Right ventricle myocardium inferior (tissue), 1 donor: ENCODE results near the gene GNAI1. TPM values are rescaled to one million over a fixed set of nuclear protein-coding genes. Genes with fewer than 3 reads are reported as not detected.

Experiments used
- ATAC-seq: fragments of 200-7000 bp; cut with Tn5 transposase; one replicate; pipeline ENCODE4 v1.9.1; 2020; ENCODE audit warnings: mild to moderate bottlenecking, moderate library complexity
- DNase-seq: peaks from one replicate; pipeline ENCODE4 v3.0.0; 2021; ENCODE audit errors: missing footprints
- intact Hi-C: fragments of 100-400 bp; cut with DNase I; formaldehyde crosslinking; loops from one replicate; pipeline ENCODE4 v1.11.0; 2022
- total RNA-seq: library from RNA; stranded (reverse); fragmentation: NEBNext Ultra II Directional; extraction: Animal tissue kit (Norgen Biotek cat#: 25700); gene quantifications from one replicate; pipeline ENCODE4 v1.2.1, GENCODE V29; 2021
- donor health status: DM: no; HTN: yes; CAD: no; lungs with severe emphysema.

The GNAI1 gene
- total RNA-seq, 1 donor from 2014 or later, result 12.4 TPM

- ATAC-seq, result no peak
- intact Hi-C loops, result no loop called here
- no peak for DNase-seq
These were observed 52.6 kb downstream of the GNAI1 start for GRCh38 chr7:80187279-80187678.

- ATAC-seq, result no peak
- DNase-seq, result no peak
- intact Hi-C loops, result no loop called here
These were observed 53.1 kb downstream of the GNAI1 start for GRCh38 chr7:80187727-80188126.

- DNase-seq (no peak), ATAC-seq (no peak)
- intact Hi-C loops, result no loop called here
These were observed 55.0 kb downstream of the GNAI1 start for GRCh38 chr7:80189638-80190037.

- no peak for DNase-seq
- intact Hi-C loops, result loop anchor here (5.0 kb wide), 1 partner anchor 75 kb away; no protein-coding TSS in a partner anchor
- ATAC-seq, result no peak
These were observed 63.0 kb downstream of the GNAI1 start for GRCh38 chr7:80197627-80198026.

- intact Hi-C loops, result loop anchor here (5.0 kb wide), 1 partner anchor 73 kb away; no protein-coding TSS in a partner anchor
- ATAC-seq (no peak), DNase-seq (no peak)
These were observed 64.4 kb downstream of the GNAI1 start for GRCh38 chr7:80199051-80199450.

- intact Hi-C loops, result no loop called here
- ATAC-seq, result no peak
- no peak for DNase-seq
These were observed 69.8 kb downstream of the GNAI1 start for GRCh38 chr7:80204454-80204853.

- intact Hi-C loops, result no loop called here
- ATAC-seq (no peak), DNase-seq (no peak)
These were observed 70.3 kb downstream of the GNAI1 start for GRCh38 chr7:80204919-80205318.

- no peak for ATAC-seq
- intact Hi-C loops, result no loop called here
These were observed 72.1 kb downstream of the GNAI1 start for GRCh38 chr7:80206763-80207162.

GRCh38 chr7:80207501-80207900, 72.9 kb downstream of the GNAI1 start:
- ATAC-seq, result no peak
- intact Hi-C loops, result no loop called here
- DNase-seq, result no peak

More at GRCh38 chr7:80206763-80207162, 72.1 kb downstream of the GNAI1 start:
- no peak for DNase-seq

GRCh38 chr7:80208700-80209099, 74.1 kb downstream of the GNAI1 start:
- intact Hi-C loops, result no loop called here
- no peak for ATAC-seq

GRCh38 chr7:80210400-80210799, 75.8 kb downstream of the GNAI1 start:
- intact Hi-C loops, result no loop called here
- ATAC-seq, result no peak
- no peak for DNase-seq

More at GRCh38 chr7:80208700-80209099, 74.1 kb downstream of the GNAI1 start:
- DNase-seq, result no peak

- no peak for DNase-seq
- no peak for ATAC-seq
- intact Hi-C loops, result no loop called here
These were observed 79.2 kb downstream of the GNAI1 start for GRCh38 chr7:80213814-80214213.

GRCh38 chr7:80215734-80216133, 81.1 kb downstream of the GNAI1 start:
- intact Hi-C loops, result no loop called here
- ATAC-seq, result no peak
- DNase-seq, result peak; percentile 64

GRCh38 chr7:80216996-80217842, 82.6 kb downstream of the GNAI1 start:
- ATAC-seq, result no peak
- intact Hi-C loops, result no loop called here
- no peak for DNase-seq

GRCh38 chr7:80218723-80219122, 84.1 kb downstream of the GNAI1 start:
- intact Hi-C loops, result no loop called here
- no peak for ATAC-seq
- no peak for DNase-seq

GRCh38 chr7:80220022-80220634, 85.5 kb downstream of the GNAI1 start:
- DNase-seq (no peak), ATAC-seq (no peak)
- intact Hi-C loops, result no loop called here

- intact Hi-C loops, result no loop called here
- no peak for DNase-seq
- no peak for ATAC-seq
These were observed 89.8 kb downstream of the GNAI1 start for GRCh38 chr7:80224415-80224814.

- intact Hi-C loops, result no loop called here
- DNase-seq, result no peak
- peak; percentile 39 for ATAC-seq
These were observed 90.7 kb downstream of the GNAI1 start for GRCh38 chr7:80225361-80225760.

- DNase-seq, result no peak
- intact Hi-C loops, result no loop called here
- no peak for ATAC-seq
These were observed 92.0 kb downstream of the GNAI1 start for GRCh38 chr7:80226629-80227028.

- DNase-seq (no peak), ATAC-seq (no peak)
- intact Hi-C loops, result no loop called here
These were observed 95.7 kb downstream of the GNAI1 start for GRCh38 chr7:80230327-80230726.
